ENCODE results near the gene CDH4. TPM values are rescaled to one million over a fixed set of nuclear protein-coding genes. Genes with fewer than 3 reads are reported as not detected.
"Not testable (repeated sequence)": the region's sequence is repeated elsewhere in the genome, so short reads cannot be mapped to it uniquely, and the experiment has no call there.

The CDH4 gene
- polyA plus RNA-seq, 1 donor = 1.7 TPM

- Histone ChIP-seq H3K36me3 (ENCODE audit: control insufficient read depth, insufficient read depth, low read length) (no peaks in the 10 kb centered on the region), H3K4me1 (ENCODE audit: control insufficient read depth, insufficient read depth, low read length) (no peaks in the 10 kb centered on the region), H3K4me3 (ENCODE audit: low read length) (no peak overlapping the region), H3K27me3 (ENCODE audit: control insufficient read depth, insufficient read depth, low read length) (peaks cover 4% of the 10 kb centered on the region), H3K27ac (ENCODE audit: low read length) (no peak overlapping the region), H3K9me3 (ENCODE audit: control insufficient read depth, low read depth, low read length) (no peaks in the 10 kb centered on the region)
- DNase-seq = no peak
- WGBS (ENCODE audit: insufficient coverage, low lambda C conversion rate) = no CpG with 5 or more reads among the region's 6 CpGs
These were observed 193.1 kb downstream of the CDH4 start for GRCh38 chr20:61445138-61445537.

DNA sequence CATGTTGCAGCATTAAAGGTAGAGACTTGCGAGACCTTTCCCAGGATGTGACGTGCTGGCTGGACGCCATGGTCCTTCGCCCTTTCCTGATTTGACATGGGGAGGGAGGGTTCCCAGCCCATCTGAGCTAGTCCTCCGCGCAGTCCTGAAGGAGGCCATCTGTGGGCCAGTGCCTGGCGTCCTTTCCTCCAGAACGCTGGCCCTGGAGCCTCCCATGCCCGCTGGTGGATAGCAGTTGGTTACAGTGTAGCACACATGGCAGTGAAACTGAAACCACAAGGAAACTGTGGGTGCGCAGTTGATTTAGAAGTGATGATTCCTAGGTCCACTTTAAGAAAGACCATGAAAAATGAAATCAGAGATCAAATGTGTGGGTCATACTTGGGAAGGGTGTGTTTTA, 193.7 kb downstream of the CDH4 start:
- Histone ChIP-seq H3K27me3 (ENCODE audit: control insufficient read depth, insufficient read depth, low read length) (peaks cover 4% of the 10 kb centered on the region), H3K4me1 (ENCODE audit: control insufficient read depth, insufficient read depth, low read length) (no peaks in the 10 kb centered on the region), H3K36me3 (ENCODE audit: control insufficient read depth, insufficient read depth, low read length) (no peaks in the 10 kb centered on the region), H3K27ac (ENCODE audit: low read length) (no peak overlapping the region), H3K9me3 (ENCODE audit: control insufficient read depth, low read depth, low read length) (no peaks in the 10 kb centered on the region), H3K4me3 (ENCODE audit: low read length) (no peak overlapping the region)
- 100% methylated on average over 1 of the region's 10 CpGs for WGBS (ENCODE audit: insufficient coverage, low lambda C conversion rate)
- no peak for DNase-seq

GRCh38 chr20:61447952-61448351, 195.9 kb downstream of the CDH4 start:
- H3K36me3 ChIP-seq (ENCODE audit: control insufficient read depth, insufficient read depth, low read length) = no peaks in the 10 kb centered on the region
- no peak for DNase-seq
- H3K4me3 ChIP-seq (ENCODE audit: low read length) = no peak overlapping the region
- H3K9me3 ChIP-seq (ENCODE audit: control insufficient read depth, low read depth, low read length) = no peaks in the 10 kb centered on the region
- no peak overlapping the region for H3K27ac ChIP-seq (ENCODE audit: low read length)
- H3K27me3 ChIP-seq (ENCODE audit: control insufficient read depth, insufficient read depth, low read length) = peaks cover 4% of the 10 kb centered on the region
- no peaks in the 10 kb centered on the region for H3K4me1 ChIP-seq (ENCODE audit: control insufficient read depth, insufficient read depth, low read length)
- 46% methylated on average over 3 of the region's 6 CpGs for WGBS (ENCODE audit: insufficient coverage, low lambda C conversion rate)

DNA sequence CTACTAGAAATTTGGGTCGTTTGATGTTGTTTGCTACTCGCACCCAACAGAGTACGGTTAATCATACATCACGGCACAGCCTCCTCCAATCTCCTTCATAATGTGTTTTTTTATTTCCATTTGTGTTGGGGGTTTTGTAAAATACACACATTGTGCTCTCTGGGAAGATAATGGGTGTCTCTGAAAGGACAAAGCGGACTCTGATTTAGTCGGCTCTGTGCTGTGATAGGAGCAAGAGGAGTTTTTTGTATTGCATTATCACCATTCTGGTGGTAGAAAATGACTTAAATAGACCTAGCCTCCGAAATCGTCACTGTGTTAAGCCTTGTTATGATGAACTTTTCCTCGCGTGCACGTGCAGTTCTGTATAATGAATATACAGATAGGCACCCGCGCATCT, 196.3 kb downstream of the CDH4 start:
- Histone ChIP-seq H3K9me3 (ENCODE audit: control insufficient read depth, low read depth, low read length) (no peaks in the 10 kb centered on the region), H3K4me3 (ENCODE audit: low read length) (no peak overlapping the region), H3K27ac (ENCODE audit: low read length) (no peak overlapping the region), H3K27me3 (ENCODE audit: control insufficient read depth, insufficient read depth, low read length) (peaks cover 3% of the 10 kb centered on the region), H3K4me1 (ENCODE audit: control insufficient read depth, insufficient read depth, low read length) (no peaks in the 10 kb centered on the region), H3K36me3 (ENCODE audit: control insufficient read depth, insufficient read depth, low read length) (no peaks in the 10 kb centered on the region)
- no peak for DNase-seq
- WGBS (ENCODE audit: insufficient coverage, low lambda C conversion rate) = 86% methylated on average over 8 of the region's 13 CpGs

DNA sequence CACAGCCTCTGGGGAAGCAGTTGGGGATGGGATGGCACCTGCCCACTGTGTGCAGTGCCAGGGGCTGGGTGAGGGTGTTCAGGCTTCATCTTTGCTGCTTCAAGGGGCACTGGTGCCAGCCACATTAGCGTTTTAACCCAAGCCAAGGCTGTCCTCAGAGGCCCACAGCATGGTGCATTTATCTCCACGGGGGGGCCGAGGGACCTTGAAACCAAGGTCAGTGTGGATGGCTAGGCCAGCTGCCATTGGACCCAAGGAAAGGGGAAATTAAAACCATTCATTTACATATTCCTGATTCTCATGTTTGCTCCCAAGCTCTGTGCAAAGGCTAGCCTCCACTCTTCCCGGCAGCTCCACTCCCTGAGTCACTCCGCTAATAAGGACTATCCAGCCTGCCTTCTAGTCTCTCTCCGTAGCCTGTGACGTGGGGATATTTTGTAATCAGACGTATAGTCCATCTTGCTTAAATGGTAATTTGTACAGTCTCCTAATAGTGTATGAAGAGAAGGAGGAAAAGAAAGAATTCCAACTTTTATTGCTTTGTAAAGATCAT, 197.1 kb downstream of the CDH4 start:
- no peak for DNase-seq
- H3K9me3 ChIP-seq (ENCODE audit: control insufficient read depth, low read depth, low read length) = no peaks in the 10 kb centered on the region
- H3K27me3 ChIP-seq (ENCODE audit: control insufficient read depth, insufficient read depth, low read length) = no peaks in the 10 kb centered on the region
- no peak overlapping the region for H3K4me3 ChIP-seq (ENCODE audit: low read length)
- no peaks in the 10 kb centered on the region for H3K36me3 ChIP-seq (ENCODE audit: control insufficient read depth, insufficient read depth, low read length)
- WGBS (ENCODE audit: insufficient coverage, low lambda C conversion rate) = 95% methylated on average over 4 of the region's 8 CpGs
- H3K27ac ChIP-seq (ENCODE audit: low read length) = no peak overlapping the region
- H3K4me1 ChIP-seq (ENCODE audit: control insufficient read depth, insufficient read depth, low read length) = no peaks in the 10 kb centered on the region

GRCh38 chr20:61449916-61450315, 197.9 kb downstream of the CDH4 start:
- Histone ChIP-seq H3K9me3 (ENCODE audit: control insufficient read depth, low read depth, low read length) (no peaks in the 10 kb centered on the region), H3K27me3 (ENCODE audit: control insufficient read depth, insufficient read depth, low read length) (no peaks in the 10 kb centered on the region), H3K27ac (ENCODE audit: low read length) (no peak overlapping the region), H3K4me1 (ENCODE audit: control insufficient read depth, insufficient read depth, low read length) (no peaks in the 10 kb centered on the region), H3K36me3 (ENCODE audit: control insufficient read depth, insufficient read depth, low read length) (no peaks in the 10 kb centered on the region), H3K4me3 (ENCODE audit: low read length) (no peak overlapping the region)
- WGBS (ENCODE audit: insufficient coverage, low lambda C conversion rate) = no CpG with 5 or more reads among the region's 2 CpGs
- DNase-seq = no peak

GRCh38 chr20:61450549-61450948, 198.5 kb downstream of the CDH4 start:
- no CpG with 5 or more reads among the region's 6 CpGs for WGBS (ENCODE audit: insufficient coverage, low lambda C conversion rate)
- Histone ChIP-seq H3K27me3 (ENCODE audit: control insufficient read depth, insufficient read depth, low read length) (no peaks in the 10 kb centered on the region), H3K27ac (ENCODE audit: low read length) (no peak overlapping the region), H3K4me3 (ENCODE audit: low read length) (no peak overlapping the region), H3K9me3 (ENCODE audit: control insufficient read depth, low read depth, low read length) (no peaks in the 10 kb centered on the region), H3K4me1 (ENCODE audit: control insufficient read depth, insufficient read depth, low read length) (no peaks in the 10 kb centered on the region), H3K36me3 (ENCODE audit: control insufficient read depth, insufficient read depth, low read length) (no peaks in the 10 kb centered on the region)
- no peak for DNase-seq

- WGBS (ENCODE audit: insufficient coverage, low lambda C conversion rate) = no CpG with 5 or more reads among the region's 10 CpGs
- no peaks in the 10 kb centered on the region for H3K27me3 ChIP-seq (ENCODE audit: control insufficient read depth, insufficient read depth, low read length)
- no peak for DNase-seq
- H3K9me3 ChIP-seq (ENCODE audit: control insufficient read depth, low read depth, low read length) = no peaks in the 10 kb centered on the region
- no peaks in the 10 kb centered on the region for H3K4me1 ChIP-seq (ENCODE audit: control insufficient read depth, insufficient read depth, low read length)
- no peak overlapping the region for H3K4me3 ChIP-seq (ENCODE audit: low read length)
- H3K36me3 ChIP-seq (ENCODE audit: control insufficient read depth, insufficient read depth, low read length) = no peaks in the 10 kb centered on the region
- no peak overlapping the region for H3K27ac ChIP-seq (ENCODE audit: low read length)
These were observed 198.9 kb downstream of the CDH4 start for GRCh38 chr20:61451009-61451408.

GRCh38 chr20:61451953-61452352, 199.9 kb downstream of the CDH4 start:
- no CpG with 5 or more reads among the region's 8 CpGs for WGBS (ENCODE audit: insufficient coverage, low lambda C conversion rate)
- H3K36me3 ChIP-seq (ENCODE audit: control insufficient read depth, insufficient read depth, low read length) = no peaks in the 10 kb centered on the region

GRCh38 chr20:61453219-61453618, 201.2 kb downstream of the CDH4 start:
- Histone ChIP-seq H3K36me3 (ENCODE audit: control insufficient read depth, insufficient read depth, low read length) (no peaks in the 10 kb centered on the region), H3K9me3 (ENCODE audit: control insufficient read depth, low read depth, low read length) (no peaks in the 10 kb centered on the region), H3K27me3 (ENCODE audit: control insufficient read depth, insufficient read depth, low read length) (no peaks in the 10 kb centered on the region), H3K4me3 (ENCODE audit: low read length) (no peak overlapping the region), H3K4me1 (ENCODE audit: control insufficient read depth, insufficient read depth, low read length) (no peaks in the 10 kb centered on the region), H3K27ac (ENCODE audit: low read length) (no peak overlapping the region)
- no peak for DNase-seq
- no CpG with 5 or more reads among the region's 7 CpGs for WGBS (ENCODE audit: insufficient coverage, low lambda C conversion rate)

More at GRCh38 chr20:61451953-61452352, 199.9 kb downstream of the CDH4 start:
- no peaks in the 10 kb centered on the region for H3K27me3 ChIP-seq (ENCODE audit: control insufficient read depth, insufficient read depth, low read length)
- no peaks in the 10 kb centered on the region for H3K9me3 ChIP-seq (ENCODE audit: control insufficient read depth, low read depth, low read length)
- DNase-seq = no peak
- H3K4me1 ChIP-seq (ENCODE audit: control insufficient read depth, insufficient read depth, low read length) = no peaks in the 10 kb centered on the region
- no peak overlapping the region for H3K4me3 ChIP-seq (ENCODE audit: low read length)
- H3K27ac ChIP-seq (ENCODE audit: low read length) = no peak overlapping the region

GRCh38 chr20:61453623-61454022, 201.6 kb downstream of the CDH4 start:
- not testable (repeated sequence) for H3K4me3 ChIP-seq (ENCODE audit: low read length); H3K4me1 ChIP-seq (ENCODE audit: control insufficient read depth, insufficient read depth, low read length); H3K27me3 ChIP-seq (ENCODE audit: control insufficient read depth, insufficient read depth, low read length); DNase-seq; H3K9me3 ChIP-seq (ENCODE audit: control insufficient read depth, low read depth, low read length); H3K36me3 ChIP-seq (ENCODE audit: control insufficient read depth, insufficient read depth, low read length); H3K27ac ChIP-seq (ENCODE audit: low read length)
- WGBS (ENCODE audit: insufficient coverage, low lambda C conversion rate) = no CpG with 5 or more reads among the region's 3 CpGs
